ENCODE results near the gene KBTBD4. TPM values are rescaled to one million over a fixed set of nuclear protein-coding genes. Genes with fewer than 3 reads are reported as not detected.

Gene KBTBD4
- total RNA-seq, 2 donors from 2014 or later, result 14.5 to 15.5 TPM

DNA sequence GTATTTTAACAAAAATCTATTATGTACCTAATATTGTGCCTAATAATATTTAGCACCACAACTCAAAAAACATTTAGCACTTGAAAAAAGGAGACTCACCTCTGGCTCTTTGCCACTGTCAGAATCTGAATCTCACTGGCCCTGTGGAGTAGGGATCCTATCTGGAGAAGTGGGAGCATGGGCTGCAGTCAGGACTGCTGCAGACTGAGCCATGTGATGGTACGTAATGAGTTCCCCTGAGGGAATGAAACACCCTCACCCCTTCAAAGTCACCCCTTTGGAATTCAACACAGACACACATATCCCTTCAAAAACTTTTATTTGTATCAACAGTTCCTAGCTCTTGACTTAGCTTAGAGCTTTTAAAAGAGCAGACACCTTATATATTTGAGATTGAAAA is 6.9 kb downstream of the KBTBD4 start:
- H3K36me3 ChIP-seq, result peaks cover 9% of the 10 kb centered on the region
- H3K9me3 ChIP-seq, result no peaks in the 10 kb centered on the region
- intact Hi-C loops (cut with DNase I), result no loop called here
- TF ChIP-seq, protein P1, sequence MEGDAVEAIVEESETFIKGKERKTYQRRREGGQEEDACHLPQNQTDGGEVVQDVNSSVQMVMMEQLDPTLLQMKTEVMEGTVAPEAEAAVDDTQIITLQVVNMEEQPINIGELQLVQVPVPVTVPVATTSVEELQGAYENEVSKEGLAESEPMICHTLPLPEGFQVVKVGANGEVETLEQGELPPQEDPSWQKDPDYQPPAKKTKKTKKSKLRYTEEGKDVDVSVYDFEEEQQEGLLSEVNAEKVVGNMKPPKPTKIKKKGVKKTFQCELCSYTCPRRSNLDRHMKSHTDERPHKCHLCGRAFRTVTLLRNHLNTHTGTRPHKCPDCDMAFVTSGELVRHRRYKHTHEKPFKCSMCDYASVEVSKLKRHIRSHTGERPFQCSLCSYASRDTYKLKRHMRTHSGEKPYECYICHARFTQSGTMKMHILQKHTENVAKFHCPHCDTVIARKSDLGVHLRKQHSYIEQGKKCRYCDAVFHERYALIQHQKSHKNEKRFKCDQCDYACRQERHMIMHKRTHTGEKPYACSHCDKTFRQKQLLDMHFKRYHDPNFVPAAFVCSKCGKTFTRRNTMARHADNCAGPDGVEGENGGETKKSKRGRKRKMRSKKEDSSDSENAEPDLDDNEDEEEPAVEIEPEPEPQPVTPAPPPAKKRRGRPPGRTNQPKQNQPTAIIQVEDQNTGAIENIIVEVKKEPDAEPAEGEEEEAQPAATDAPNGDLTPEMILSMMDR (IDR thresholded peaks at IDR 0.05), result no peak
- no peak overlapping the region for H3K9ac ChIP-seq (ENCODE audit: low read depth in 2 of 2, low read length in 2 of 2)
- no peaks in the 10 kb centered on the region for H3K4me1 ChIP-seq
- H3K4me3 ChIP-seq, result no peak overlapping the region
- no peaks in the 10 kb centered on the region for H3K27me3 ChIP-seq
- no peak for DNase-seq
- no peak overlapping the region for H3K27ac ChIP-seq

GRCh38 chr11:47571357-47571729 is 7.4 kb downstream of the KBTBD4 start:
- no peak overlapping the region for H3K4me3 ChIP-seq
- no peak for DNase-seq
- no peak overlapping the region for H3K9ac ChIP-seq (ENCODE audit: low read depth in 2 of 2, low read length in 2 of 2)
- no peaks in the 10 kb centered on the region for H3K27me3 ChIP-seq
- H3K27ac ChIP-seq, result no peak overlapping the region
- intact Hi-C loops (cut with DNase I), result no loop called here
- H3K36me3 ChIP-seq, result peaks cover 9% of the 10 kb centered on the region
- TF ChIP-seq, protein P1 (IDR thresholded peaks at IDR 0.05), result no peak
- no peaks in the 10 kb centered on the region for H3K9me3 ChIP-seq
- no peaks in the 10 kb centered on the region for H3K4me1 ChIP-seq

- intact Hi-C loops (cut with DNase I), result no loop called here
- Histone ChIP-seq H3K27ac (no peak overlapping the region), H3K9ac (ENCODE audit: low read depth in 2 of 2, low read length in 2 of 2) (no peak overlapping the region), H3K4me1 (no peaks in the 10 kb centered on the region), H3K36me3 (peaks cover 9% of the 10 kb centered on the region), H3K4me3 (no peak overlapping the region), H3K27me3 (no peaks in the 10 kb centered on the region), H3K9me3 (no peaks in the 10 kb centered on the region)
- TF ChIP-seq, protein P1 (IDR thresholded peaks at IDR 0.05), result no peak
- no peak for DNase-seq
These were observed 8.0 kb downstream of the KBTBD4 start for GRCh38 chr11:47570651-47571356.

GRCh38 chr11:47569646-47570045 is 9.1 kb downstream of the KBTBD4 start:
- Histone ChIP-seq H3K9ac (ENCODE audit: low read depth in 2 of 2, low read length in 2 of 2) (no peak overlapping the region), H3K9me3 (no peaks in the 10 kb centered on the region), H3K27ac (no peak overlapping the region), H3K27me3 (no peaks in the 10 kb centered on the region), H3K4me3 (no peak overlapping the region), H3K36me3 (peaks cover 9% of the 10 kb centered on the region), H3K4me1 (peaks cover 4% of the 10 kb centered on the region)
- intact Hi-C loops (cut with DNase I), result no loop called here
- TF ChIP-seq, protein P1 (IDR thresholded peaks at IDR 0.05), result no peak
- DNase-seq, result no peak

DNA sequence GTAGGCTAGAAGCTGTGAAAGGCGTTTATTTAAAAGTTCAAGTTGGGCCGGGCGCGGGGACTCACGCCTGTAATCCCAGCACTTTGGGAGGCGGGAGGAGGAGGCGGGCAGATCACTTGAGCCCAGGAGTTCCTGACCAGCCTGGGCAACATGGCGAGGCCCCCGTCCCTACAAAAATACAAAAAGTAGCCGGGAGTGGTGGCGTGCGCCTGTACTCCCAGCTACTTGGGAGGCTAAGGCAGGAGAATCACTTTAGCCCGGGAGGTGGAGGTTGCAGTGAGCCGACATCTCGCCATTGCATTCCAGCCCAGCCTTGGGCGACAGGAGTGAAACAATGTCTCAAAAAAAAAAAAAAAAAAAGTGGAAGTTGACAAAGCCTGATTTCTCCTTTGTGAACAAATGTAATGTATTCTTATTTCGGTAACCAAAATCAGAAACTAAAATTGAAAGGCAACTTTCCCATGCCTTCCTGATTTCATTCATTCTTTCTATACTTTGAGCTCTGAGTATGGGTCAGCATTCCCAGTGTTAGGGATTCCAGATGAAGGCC is 12.5 kb downstream of the KBTBD4 start:
- H3K27ac ChIP-seq, result peak overlapping the region; percentile 55
- DNase-seq, result no peak
- H3K36me3 ChIP-seq, result no peaks in the 10 kb centered on the region

More for the DNA sequence above, 12.5 kb downstream of the KBTBD4 start:
- intact Hi-C loops (cut with DNase I), result no loop called here
- Histone ChIP-seq H3K9ac (ENCODE audit: low read depth in 2 of 2, low read length in 2 of 2) (peak overlapping the region; percentile 95 to 98), H3K27me3 (no peaks in the 10 kb centered on the region), H3K4me1 (peaks cover 4% of the 10 kb centered on the region), H3K9me3 (no peaks in the 10 kb centered on the region), H3K4me3 (peak overlapping the region; percentile 97)
- TF ChIP-seq, protein P1 (IDR thresholded peaks at IDR 0.05), result no peak

All from colonic mucosa (tissue), 4 donors.